GM18526 (cell line): ENCODE data around the gene DOCK9.

Experiments used
- POLR2A ChIP-seq: IDR thresholded peaks from 3 replicates; pipeline ENCODE4 v1.6.1; 2011; ENCODE audit not compliant: insufficient read length; ENCODE audit errors: extremely low read depth

Gene DOCK9

DNA sequence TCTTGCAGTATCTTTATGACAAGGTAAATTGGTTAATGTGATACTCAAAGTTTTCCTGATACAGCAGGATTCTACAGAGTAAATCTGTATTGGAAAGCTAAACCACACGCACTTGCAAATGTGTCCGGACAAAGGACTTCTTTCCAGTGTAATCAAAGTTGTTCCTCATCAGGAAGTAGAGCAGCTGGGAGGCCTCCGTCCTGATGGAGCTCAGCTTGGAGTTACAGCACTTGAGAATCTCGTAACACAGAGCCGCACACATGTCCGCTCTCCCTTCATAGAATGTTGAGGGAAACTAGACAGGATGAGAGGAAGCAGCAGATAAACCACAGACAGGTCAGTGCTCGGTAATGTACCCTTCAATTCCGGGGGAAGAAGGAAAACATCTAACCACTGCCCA is 146.6 kb downstream of the DOCK9 start:
- no peak for TF ChIP-seq POLR2A

GRCh38 chr13:98829541-98829940 is 148.3 kb downstream of the DOCK9 start:
- no peak for TF ChIP-seq POLR2A

DNA sequence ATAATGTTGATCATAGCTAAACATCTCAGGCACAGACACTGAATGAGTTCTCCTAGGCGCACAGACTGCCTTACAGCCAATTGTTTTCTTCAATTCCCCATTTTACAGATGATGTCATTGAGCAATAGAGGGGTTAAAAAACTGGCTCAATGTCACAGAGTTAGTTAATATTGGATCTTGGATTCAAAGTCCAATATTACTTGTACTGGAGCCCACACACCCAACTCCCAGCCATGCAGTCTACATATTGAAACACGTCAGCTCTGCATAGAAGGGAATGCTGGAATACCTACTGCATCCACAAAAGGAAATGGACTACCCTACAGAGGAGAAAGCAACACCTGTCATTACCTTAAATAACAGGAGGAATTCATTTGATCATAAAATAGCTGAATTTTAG is 149.2 kb downstream of the DOCK9 start:
- no peak for TF ChIP-seq POLR2A

GRCh38 chr13:98827449-98827848 is 150.4 kb downstream of the DOCK9 start:
- TF ChIP-seq POLR2A, result no peak

DNA sequence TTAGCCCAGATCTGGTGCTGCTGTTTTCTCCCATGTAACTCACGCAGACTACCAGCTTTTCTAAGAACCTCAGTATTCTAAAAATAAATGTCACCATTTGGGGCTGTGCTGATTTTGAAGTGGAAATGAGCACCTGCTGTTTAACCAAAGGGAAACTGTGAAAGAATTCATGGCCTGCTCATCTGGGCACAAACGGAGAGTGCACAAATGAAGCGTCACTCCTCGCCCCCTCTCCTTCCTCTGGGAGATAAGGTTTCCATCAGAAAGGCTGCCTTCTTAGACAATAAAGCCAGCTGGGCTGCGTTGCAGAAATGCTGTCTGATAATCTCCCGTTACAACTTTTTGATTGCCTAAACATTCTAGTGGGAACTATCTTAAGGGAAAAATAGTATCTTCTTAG is 151.7 kb downstream of the DOCK9 start:
- no peak for TF ChIP-seq POLR2A

- TF ChIP-seq POLR2A, result no peak
Observed at GRCh38 chr13:98825659-98826058, 152.2 kb downstream of the DOCK9 start.

GRCh38 chr13:98824376-98825160 is 153.3 kb downstream of the DOCK9 start:
- no peak for TF ChIP-seq POLR2A

GRCh38 chr13:98823442-98823841 is 154.4 kb downstream of the DOCK9 start:
- TF ChIP-seq POLR2A, result no peak

- no peak for TF ChIP-seq POLR2A
Observed at GRCh38 chr13:98822225-98822606, 155.6 kb downstream of the DOCK9 start.

DNA sequence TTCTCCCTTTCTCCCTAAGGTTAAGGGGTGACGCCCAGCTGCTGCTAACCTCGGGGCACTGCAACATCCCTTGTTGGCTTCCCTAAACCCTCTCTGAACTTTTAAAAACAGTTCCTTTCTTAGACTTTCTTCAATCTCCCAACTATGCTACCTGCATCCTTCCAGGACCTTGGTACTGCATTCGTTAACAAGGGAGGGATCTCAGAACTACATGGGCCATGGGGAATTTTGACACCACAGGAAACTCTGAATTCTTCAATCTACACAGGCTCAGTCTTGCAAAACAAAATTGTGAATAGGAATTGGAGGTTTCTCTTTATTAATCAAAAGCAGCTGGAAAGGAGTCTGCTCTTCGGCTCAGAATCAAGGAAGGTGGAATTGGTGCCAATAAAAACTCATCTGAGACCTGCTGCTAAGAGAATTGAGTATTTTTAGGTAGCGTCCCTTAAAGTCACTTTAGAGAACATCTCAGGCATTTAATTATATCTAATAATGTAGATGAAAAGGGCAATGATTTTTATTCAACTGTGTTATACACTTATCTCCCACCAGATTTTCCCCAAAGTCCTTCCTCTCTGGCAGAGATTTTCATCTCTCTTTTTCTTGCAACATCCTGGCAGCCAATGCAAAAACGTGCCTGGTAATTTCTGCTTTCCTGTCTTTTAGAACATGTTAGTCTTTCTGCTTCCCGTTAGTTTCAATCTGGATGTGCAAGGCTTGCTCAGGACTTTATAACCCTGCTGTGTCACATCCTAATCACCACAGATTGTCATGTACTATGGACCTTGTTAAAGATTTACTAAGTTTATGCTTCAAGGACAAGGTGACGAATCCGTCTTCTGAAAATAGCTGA is 156.3 kb downstream of the DOCK9 start:
- no peak for TF ChIP-seq POLR2A

GRCh38 chr13:98820744-98821371 is 157.0 kb downstream of the DOCK9 start:
- TF ChIP-seq POLR2A, result no peak

DNA sequence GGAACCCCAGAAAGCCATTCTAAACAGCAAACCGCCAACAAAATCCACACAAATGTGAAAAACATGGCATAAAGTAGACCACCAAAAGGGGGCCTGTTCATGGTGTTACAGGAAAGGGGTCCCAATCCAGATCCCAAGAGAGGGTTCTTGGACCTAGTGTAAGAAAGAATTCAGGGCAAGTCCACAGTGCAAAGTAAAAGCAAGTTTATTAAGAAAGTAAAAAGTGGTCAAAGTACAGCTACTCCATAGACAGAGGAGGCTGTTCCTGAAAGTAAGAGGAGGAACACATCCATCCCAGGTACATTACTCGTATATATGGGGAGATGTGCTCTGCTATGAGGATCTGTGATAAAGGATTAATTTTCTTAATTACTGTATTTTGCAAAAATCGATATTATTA is 157.6 kb downstream of the DOCK9 start:
- no peak for TF ChIP-seq POLR2A

- no peak for TF ChIP-seq POLR2A
Observed at GRCh38 chr13:98819382-98820010, 158.4 kb downstream of the DOCK9 start.

DNA sequence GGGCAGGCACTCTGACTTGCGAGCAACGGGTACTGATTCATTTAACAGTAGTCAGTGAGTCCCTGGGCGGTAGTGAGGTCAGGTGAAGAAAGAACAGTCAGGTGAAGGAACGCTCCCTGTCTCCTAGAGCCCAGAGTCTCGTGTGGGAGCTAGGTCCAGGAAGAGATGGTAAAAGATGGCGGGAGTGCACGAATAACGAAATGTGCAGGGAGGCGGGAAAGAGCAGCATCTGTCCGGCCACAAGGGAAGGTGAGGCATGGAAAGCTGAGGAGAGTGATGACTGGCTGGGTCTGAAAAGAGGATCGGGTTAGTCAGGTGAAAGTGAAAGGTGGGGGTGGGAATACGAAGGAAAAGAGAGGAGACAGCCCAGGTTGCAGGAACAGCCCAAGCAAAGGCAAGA is 161.5 kb downstream of the DOCK9 start:
- no peak for TF ChIP-seq POLR2A

DNA sequence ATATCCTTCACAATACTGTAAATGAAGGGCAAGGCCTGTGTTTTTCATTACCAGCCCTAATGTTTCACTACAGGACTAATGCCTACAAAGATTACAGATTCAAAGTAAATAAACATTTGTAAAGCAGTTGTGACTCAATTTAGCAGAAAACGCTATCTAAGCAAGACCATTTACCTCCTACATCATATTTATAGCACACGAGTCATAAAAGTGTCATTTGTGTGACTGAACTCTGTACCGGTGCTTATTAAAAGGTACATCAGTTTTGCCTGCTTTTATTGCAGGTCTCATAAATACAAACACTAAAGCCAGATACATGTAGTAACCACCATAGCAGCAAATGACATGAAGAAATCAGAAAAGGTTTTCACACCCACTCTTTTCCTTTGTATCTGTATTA is 163.9 kb downstream of the DOCK9 start:
- TF ChIP-seq POLR2A, result no peak
